SK-N-MC (cell line): ENCODE data around the gene CES3.

Source experiments
- EZH2 ChIP-seq: fragments of 200-600 bp; sonication (generic); IDR thresholded peaks from one replicate; pipeline ENCODE4 v1.6.1; 2017; ENCODE audit warnings: antibody characterized with exemption
- POLR2AphosphoS5 ChIP-seq: IDR thresholded peaks from 2 replicates; pipeline ENCODE4 v1.6.1; 2012; ENCODE audit warnings: mild to moderate bottlenecking, low read depth, low read length, borderline replicate concordance

- no peak for TF ChIP-seq EZH2
- TF ChIP-seq POLR2AphosphoS5, result no peak
Measured at GRCh38 chr16:66968847-66969246, 7.8 kb downstream of the CES3 start.
